GM23338 (cell line): ENCODE results near the gene DPH2.

ENCODE experiments used
- CREB1 ChIP-seq: fragments of 250-450 bp; sonication (Bioruptor Pico); IDR thresholded peaks from 2 replicates; pipeline ENCODE4 v1.5.0; 2020; ENCODE audit warnings: low read depth, mild to moderate bottlenecking, moderate library complexity
- EZH2 ChIP-seq: fragments of 200-600 bp; sonication (generic); IDR thresholded peaks from one replicate; pipeline ENCODE4 v1.8.0; 2017; ENCODE audit warnings: antibody characterized with exemption, mild to moderate bottlenecking, low read depth; ENCODE audit not compliant: unreplicated experiment
- EZH2phosphoT487 ChIP-seq: fragments of 200-600 bp; sonication (generic); IDR thresholded peaks from one replicate; pipeline ENCODE4 v1.8.1; 2018; ENCODE audit warnings: antibody characterized with exemption; ENCODE audit not compliant: unreplicated experiment
- JUNB ChIP-seq: IDR thresholded peaks from one replicate; pipeline ENCODE4 v1.6.1; 2016; ENCODE audit warnings: antibody characterized with exemption; ENCODE audit not compliant: unreplicated experiment
- NANOG ChIP-seq: IDR thresholded peaks from 2 replicates; pipeline ENCODE4 v1.6.1; 2016; ENCODE audit warnings: antibody characterized with exemption, borderline replicate concordance
- POLR2AphosphoS5 ChIP-seq: IDR thresholded peaks from 2 replicates; pipeline ENCODE4 v1.6.1; 2016; ENCODE audit warnings: antibody characterized with exemption, low read depth
- STAT1 ChIP-seq: IDR thresholded peaks from one replicate; pipeline ENCODE4 v1.6.1; 2016; ENCODE audit warnings: antibody characterized with exemption; ENCODE audit not compliant: unreplicated experiment
- ZNF114 ChIP-seq: fragments of 250-450 bp; sonication (Bioruptor Pico); IDR thresholded peaks from 2 replicates; pipeline ENCODE4 v1.5.0; 2020; ENCODE audit warnings: mild to moderate bottlenecking, moderate library complexity
- ZNF331 ChIP-seq: fragments of 250-450 bp; sonication (Bioruptor Pico); IDR thresholded peaks from 2 replicates; pipeline ENCODE4 v1.5.0; 2020; ENCODE audit warnings: low read depth, mild to moderate bottlenecking, moderate library complexity
- TF ChIP-seq, protein P1 (sequence below), 2 experiments: fragments of 200-600 bp in 1 of 2; sonication (generic) in 1 of 2; conservative IDR thresholded peaks; 2 replicates each; pipeline versions ENCODE4 v1.5.1 to v1.6.1; 2016 to 2017; ENCODE audit warnings: antibody characterized with exemption in 2 of 2, low read depth in 2 of 2, mild to moderate bottlenecking in 2 of 2, moderate library complexity in 1 of 2
- TF ChIP-seq, protein P2 (sequence below): IDR thresholded peaks from one replicate; pipeline ENCODE4 v1.6.1; 2018; ENCODE audit warnings: antibody characterized with exemption; ENCODE audit not compliant: unreplicated experiment
- TF ChIP-seq, protein P3 (sequence below): IDR thresholded peaks from 2 replicates; pipeline ENCODE4 v1.6.1; 2016; ENCODE audit warnings: antibody characterized with exemption
- TF ChIP-seq, protein P4 (sequence below): fragments of 250-450 bp; sonication (Bioruptor Pico); IDR thresholded peaks from 2 replicates; pipeline ENCODE4 v1.5.0; 2020; ENCODE audit warnings: mild to moderate bottlenecking, moderate library complexity

DNA sequence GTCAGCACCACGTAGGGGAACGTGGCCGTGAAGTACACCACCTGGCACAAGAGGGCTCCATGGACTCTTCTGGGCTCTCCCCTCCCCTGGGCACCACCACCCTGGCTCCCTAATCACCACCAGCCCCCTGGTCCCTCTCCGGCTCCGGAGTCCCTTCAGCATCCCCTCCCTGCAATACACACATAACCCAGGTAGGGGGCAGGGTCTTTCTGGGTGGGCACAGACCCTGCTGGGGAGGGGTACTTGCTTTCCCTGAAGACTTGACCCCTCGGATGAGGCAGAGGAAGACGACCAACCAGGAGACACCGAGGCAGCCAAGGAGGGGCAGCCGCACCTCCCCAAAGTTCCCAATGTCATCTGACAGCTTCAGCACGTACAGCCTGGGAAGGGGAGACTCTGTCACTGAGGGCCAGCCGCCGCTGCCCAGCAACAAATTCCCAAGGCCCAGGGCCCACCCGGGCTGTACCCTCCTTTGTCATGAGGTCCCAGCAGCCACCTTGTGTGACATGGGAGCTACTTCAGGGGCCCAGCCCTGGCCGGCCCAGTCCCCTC, 32.9 kb downstream of the DPH2 start:
- TF ChIP-seq JUNB (no peak), EZH2 (no peak), POLR2AphosphoS5 (no peak), EZH2phosphoT487 (no peak), STAT1 (no peak), ZNF114 (CRISPR knock-in tag) (no peak), ZNF331 (CRISPR knock-in tag) (no peak), CREB1 (CRISPR knock-in tag) (no peak), NANOG (no peak)
- TF ChIP-seq, protein P1, sequence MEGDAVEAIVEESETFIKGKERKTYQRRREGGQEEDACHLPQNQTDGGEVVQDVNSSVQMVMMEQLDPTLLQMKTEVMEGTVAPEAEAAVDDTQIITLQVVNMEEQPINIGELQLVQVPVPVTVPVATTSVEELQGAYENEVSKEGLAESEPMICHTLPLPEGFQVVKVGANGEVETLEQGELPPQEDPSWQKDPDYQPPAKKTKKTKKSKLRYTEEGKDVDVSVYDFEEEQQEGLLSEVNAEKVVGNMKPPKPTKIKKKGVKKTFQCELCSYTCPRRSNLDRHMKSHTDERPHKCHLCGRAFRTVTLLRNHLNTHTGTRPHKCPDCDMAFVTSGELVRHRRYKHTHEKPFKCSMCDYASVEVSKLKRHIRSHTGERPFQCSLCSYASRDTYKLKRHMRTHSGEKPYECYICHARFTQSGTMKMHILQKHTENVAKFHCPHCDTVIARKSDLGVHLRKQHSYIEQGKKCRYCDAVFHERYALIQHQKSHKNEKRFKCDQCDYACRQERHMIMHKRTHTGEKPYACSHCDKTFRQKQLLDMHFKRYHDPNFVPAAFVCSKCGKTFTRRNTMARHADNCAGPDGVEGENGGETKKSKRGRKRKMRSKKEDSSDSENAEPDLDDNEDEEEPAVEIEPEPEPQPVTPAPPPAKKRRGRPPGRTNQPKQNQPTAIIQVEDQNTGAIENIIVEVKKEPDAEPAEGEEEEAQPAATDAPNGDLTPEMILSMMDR (conservative IDR thresholded peaks at IDR 0.05; ENCODE audit: low read depth in 2 of 2), result peak; percentile 54 to 63
- TF ChIP-seq, protein P2, sequence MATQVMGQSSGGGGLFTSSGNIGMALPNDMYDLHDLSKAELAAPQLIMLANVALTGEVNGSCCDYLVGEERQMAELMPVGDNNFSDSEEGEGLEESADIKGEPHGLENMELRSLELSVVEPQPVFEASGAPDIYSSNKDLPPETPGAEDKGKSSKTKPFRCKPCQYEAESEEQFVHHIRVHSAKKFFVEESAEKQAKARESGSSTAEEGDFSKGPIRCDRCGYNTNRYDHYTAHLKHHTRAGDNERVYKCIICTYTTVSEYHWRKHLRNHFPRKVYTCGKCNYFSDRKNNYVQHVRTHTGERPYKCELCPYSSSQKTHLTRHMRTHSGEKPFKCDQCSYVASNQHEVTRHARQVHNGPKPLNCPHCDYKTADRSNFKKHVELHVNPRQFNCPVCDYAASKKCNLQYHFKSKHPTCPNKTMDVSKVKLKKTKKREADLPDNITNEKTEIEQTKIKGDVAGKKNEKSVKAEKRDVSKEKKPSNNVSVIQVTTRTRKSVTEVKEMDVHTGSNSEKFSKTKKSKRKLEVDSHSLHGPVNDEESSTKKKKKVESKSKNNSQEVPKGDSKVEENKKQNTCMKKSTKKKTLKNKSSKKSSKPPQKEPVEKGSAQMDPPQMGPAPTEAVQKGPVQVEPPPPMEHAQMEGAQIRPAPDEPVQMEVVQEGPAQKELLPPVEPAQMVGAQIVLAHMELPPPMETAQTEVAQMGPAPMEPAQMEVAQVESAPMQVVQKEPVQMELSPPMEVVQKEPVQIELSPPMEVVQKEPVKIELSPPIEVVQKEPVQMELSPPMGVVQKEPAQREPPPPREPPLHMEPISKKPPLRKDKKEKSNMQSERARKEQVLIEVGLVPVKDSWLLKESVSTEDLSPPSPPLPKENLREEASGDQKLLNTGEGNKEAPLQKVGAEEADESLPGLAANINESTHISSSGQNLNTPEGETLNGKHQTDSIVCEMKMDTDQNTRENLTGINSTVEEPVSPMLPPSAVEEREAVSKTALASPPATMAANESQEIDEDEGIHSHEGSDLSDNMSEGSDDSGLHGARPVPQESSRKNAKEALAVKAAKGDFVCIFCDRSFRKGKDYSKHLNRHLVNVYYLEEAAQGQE, result no peak
- TF ChIP-seq, protein P3, sequence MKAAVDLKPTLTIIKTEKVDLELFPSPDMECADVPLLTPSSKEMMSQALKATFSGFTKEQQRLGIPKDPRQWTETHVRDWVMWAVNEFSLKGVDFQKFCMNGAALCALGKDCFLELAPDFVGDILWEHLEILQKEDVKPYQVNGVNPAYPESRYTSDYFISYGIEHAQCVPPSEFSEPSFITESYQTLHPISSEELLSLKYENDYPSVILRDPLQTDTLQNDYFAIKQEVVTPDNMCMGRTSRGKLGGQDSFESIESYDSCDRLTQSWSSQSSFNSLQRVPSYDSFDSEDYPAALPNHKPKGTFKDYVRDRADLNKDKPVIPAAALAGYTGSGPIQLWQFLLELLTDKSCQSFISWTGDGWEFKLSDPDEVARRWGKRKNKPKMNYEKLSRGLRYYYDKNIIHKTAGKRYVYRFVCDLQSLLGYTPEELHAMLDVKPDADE, result no peak
- TF ChIP-seq, protein P4, sequence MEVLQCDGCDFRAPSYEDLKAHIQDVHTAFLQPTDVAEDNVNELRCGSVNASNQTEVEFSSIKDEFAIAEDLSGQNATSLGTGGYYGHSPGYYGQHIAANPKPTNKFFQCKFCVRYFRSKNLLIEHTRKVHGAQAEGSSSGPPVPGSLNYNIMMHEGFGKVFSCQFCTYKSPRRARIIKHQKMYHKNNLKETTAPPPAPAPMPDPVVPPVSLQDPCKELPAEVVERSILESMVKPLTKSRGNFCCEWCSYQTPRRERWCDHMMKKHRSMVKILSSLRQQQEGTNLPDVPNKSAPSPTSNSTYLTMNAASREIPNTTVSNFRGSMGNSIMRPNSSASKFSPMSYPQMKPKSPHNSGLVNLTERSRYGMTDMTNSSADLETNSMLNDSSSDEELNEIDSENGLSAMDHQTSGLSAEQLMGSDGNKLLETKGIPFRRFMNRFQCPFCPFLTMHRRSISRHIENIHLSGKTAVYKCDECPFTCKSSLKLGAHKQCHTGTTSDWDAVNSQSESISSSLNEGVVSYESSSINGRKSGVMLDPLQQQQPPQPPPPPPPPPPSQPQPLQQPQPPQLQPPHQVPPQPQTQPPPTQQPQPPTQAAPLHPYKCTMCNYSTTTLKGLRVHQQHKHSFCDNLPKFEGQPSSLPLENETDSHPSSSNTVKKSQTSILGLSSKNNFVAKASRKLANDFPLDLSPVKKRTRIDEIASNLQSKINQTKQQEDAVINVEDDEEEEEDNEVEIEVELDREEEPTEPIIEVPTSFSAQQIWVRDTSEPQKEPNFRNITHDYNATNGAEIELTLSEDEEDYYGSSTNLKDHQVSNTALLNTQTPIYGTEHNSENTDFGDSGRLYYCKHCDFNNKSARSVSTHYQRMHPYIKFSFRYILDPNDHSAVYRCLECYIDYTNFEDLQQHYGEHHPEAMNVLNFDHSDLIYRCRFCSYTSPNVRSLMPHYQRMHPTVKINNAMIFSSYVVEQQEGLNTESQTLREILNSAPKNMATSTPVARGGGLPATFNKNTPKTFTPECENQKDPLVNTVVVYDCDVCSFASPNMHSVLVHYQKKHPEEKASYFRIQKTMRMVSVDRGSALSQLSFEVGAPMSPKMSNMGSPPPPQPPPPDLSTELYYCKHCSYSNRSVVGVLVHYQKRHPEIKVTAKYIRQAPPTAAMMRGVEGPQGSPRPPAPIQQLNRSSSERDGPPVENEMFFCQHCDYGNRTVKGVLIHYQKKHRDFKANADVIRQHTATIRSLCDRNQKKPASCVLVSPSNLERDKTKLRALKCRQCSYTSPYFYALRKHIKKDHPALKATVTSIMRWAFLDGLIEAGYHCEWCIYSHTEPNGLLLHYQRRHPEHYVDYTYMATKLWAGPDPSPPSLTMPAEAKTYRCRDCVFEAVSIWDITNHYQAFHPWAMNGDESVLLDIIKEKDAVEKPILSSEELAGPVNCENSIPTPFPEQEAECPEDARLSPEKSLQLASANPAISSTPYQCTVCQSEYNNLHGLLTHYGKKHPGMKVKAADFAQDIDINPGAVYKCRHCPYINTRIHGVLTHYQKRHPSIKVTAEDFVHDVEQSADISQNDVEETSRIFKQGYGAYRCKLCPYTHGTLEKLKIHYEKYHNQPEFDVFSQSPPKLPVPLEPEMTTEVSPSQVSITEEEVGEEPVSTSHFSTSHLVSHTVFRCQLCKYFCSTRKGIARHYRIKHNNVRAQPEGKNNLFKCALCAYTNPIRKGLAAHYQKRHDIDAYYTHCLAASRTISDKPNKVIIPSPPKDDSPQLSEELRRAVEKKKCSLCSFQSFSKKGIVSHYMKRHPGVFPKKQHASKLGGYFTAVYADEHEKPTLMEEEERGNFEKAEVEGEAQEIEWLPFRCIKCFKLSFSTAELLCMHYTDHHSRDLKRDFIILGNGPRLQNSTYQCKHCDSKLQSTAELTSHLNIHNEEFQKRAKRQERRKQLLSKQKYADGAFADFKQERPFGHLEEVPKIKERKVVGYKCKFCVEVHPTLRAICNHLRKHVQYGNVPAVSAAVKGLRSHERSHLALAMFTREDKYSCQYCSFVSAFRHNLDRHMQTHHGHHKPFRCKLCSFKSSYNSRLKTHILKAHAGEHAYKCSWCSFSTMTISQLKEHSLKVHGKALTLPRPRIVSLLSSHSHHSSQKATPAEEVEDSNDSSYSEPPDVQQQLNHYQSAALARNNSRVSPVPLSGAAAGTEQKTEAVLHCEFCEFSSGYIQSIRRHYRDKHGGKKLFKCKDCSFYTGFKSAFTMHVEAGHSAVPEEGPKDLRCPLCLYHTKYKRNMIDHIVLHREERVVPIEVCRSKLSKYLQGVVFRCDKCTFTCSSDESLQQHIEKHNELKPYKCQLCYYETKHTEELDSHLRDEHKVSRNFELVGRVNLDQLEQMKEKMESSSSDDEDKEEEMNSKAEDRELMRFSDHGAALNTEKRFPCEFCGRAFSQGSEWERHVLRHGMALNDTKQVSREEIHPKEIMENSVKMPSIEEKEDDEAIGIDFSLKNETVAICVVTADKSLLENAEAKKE (CRISPR knock-in tag), result no peak
